Astrocyte (in vitro differentiated cells and primary cell): ENCODE measurements around the gene COL27A1. TPM values are rescaled to one million over a fixed set of nuclear protein-coding genes. Genes with fewer than 3 reads are reported as not detected.

Experiments
- DNase-seq: peaks from one replicate; pipeline ENCODE4 v3.0.0-alpha.2; 2010; ENCODE audit warnings: low read depth
- FAIRE-seq: peaks from 2 replicates; lab custom pipeline; 2011; peaks lifted over from hg19 to GRCh38; lab: Jason Lieb, UNC
- H2AFZ ChIP-seq: 2 replicates; pipeline ENCODE4 v1.6.0; 2012; ENCODE audit warnings: low read depth, low read length, inconsistent platforms
- H3K27ac ChIP-seq: 2 replicates; pipeline ENCODE4 v1.5.1; 2011; ENCODE audit warnings: low read depth, low read length, inconsistent platforms
- H3K27me3 ChIP-seq: 2 replicates; pipeline ENCODE4 v1.6.0; 2011; ENCODE audit warnings: low read length, inconsistent platforms; ENCODE audit not compliant: insufficient read depth
- H3K36me3 ChIP-seq: 2 replicates; pipeline ENCODE4 v1.5.1; 2011; ENCODE audit warnings: low read length, inconsistent platforms; ENCODE audit not compliant: insufficient read depth
- H3K4me1 ChIP-seq: 2 replicates; pipeline ENCODE4 v1.5.1; 2011; ENCODE audit warnings: low read length, inconsistent platforms; ENCODE audit not compliant: insufficient read depth
- H3K4me2 ChIP-seq: 2 replicates; pipeline ENCODE4 v1.6.0; 2012; ENCODE audit warnings: low read length, inconsistent platforms
- H3K4me3 ChIP-seq: 2 replicates; pipeline ENCODE4 v1.5.1; 2011; ENCODE audit warnings: low read depth, mild to moderate bottlenecking, low read length, inconsistent platforms; ENCODE audit not compliant: insufficient read depth
- H3K79me2 ChIP-seq: 2 replicates; pipeline ENCODE4 v1.6.0; 2012; ENCODE audit warnings: mild to moderate bottlenecking, low read length, inconsistent platforms; ENCODE audit not compliant: insufficient read depth
- H3K9ac ChIP-seq: 2 replicates; pipeline ENCODE4 v1.6.0; 2012; ENCODE audit warnings: mild to moderate bottlenecking, low read length, inconsistent platforms
- H3K9me3 ChIP-seq: 2 replicates; pipeline ENCODE4 v1.5.1; 2012; ENCODE audit warnings: low read depth, mild to moderate bottlenecking, low read length, inconsistent platforms; ENCODE audit not compliant: insufficient read depth
- H4K20me1 ChIP-seq: 2 replicates; pipeline ENCODE4 v1.6.0; 2012; ENCODE audit warnings: low read length, inconsistent platforms; ENCODE audit not compliant: insufficient read depth
- H3K27ac Mint-ChIP-seq: one replicate; pipeline ENCODE4 v1.8.0; 2021; ENCODE audit warnings: mild to moderate bottlenecking, mixed read lengths; ENCODE audit not compliant: unreplicated experiment
- H3K27me3 Mint-ChIP-seq: one replicate; pipeline ENCODE4 v1.8.0; 2021; ENCODE audit warnings: low read depth, mixed read lengths; ENCODE audit not compliant: unreplicated experiment
- H3K36me3 Mint-ChIP-seq: one replicate; pipeline ENCODE4 v1.8.0; 2021; ENCODE audit warnings: low read depth, mixed read lengths; ENCODE audit not compliant: unreplicated experiment
- H3K4me1 Mint-ChIP-seq: one replicate; pipeline ENCODE4 v1.8.0; 2021; ENCODE audit warnings: low read depth, mixed read lengths; ENCODE audit not compliant: unreplicated experiment
- H3K4me3 Mint-ChIP-seq: one replicate; pipeline ENCODE4 v1.8.0; 2021; ENCODE audit warnings: mild to moderate bottlenecking, moderate library complexity, mixed read lengths; ENCODE audit not compliant: unreplicated experiment
- H3K9me3 Mint-ChIP-seq: one replicate; pipeline ENCODE4 v1.8.0; 2021; ENCODE audit warnings: mild to moderate bottlenecking, mixed read lengths; ENCODE audit not compliant: unreplicated experiment
- EZH2 ChIP-seq: IDR thresholded peaks from 2 replicates; pipeline ENCODE4 v1.6.1; 2012; ENCODE audit warnings: mild to moderate bottlenecking, low read length, inconsistent platforms; ENCODE audit not compliant: insufficient read depth
- total RNA-seq: library from RNA; stranded (reverse); gene quantifications from 2 replicates; pipeline ENCODE4 v1.2.1, GENCODE V29; 2021
- TF ChIP-seq, protein P1 (sequence below): IDR thresholded peaks from 2 replicates; pipeline ENCODE4 v1.5.1; 2011; ENCODE audit warnings: low read depth, mild to moderate bottlenecking, inconsistent platforms, low read length, moderate library complexity; ENCODE audit not compliant: insufficient read depth

The COL27A1 gene
- total RNA-seq, 1 donor from 2014 or later = 31.2 TPM

DNA sequence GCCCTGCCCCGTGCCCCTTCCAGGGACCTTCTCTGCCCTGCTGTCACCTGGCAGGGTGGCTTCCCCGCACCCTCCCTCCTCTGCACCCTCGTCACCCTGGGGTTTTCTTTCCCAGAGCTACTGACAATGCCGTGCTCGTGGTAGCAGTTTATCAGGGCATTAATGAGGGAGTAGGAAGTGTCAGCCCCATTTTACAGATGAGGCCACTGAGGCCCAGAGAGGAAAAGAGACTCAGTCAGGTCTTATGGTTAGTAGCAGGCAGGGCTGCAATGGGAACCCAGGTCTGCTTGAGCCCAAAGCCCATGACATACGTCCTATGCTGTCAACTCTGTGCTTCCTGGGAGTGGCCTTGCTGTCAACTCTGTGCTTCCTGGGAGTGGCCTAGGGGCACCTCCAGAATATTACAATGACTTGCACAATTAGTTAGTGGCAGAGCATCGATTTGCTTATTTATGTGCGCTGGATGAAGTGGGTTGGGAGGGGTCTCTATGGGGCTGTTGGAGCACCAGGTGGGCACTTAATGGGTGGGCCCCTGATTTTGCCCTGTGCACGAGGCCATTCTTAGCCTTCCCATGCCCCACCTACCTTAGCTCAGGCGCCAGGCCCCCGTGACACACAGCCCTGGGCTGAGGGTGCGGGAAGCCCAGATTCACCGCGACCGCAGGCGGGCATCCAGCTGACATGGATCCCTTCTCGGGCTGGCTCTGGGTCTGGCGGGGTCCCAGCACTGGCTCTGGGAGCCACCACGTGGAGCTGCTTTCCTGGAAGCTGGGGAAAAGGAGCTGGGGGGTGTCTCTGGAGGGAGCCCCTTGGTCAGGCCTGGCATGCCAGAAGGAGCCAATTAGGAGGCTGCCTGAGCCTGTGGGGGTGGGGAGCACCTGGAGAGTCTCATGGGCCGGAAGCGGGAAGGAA is 85.6 kb downstream of the COL27A1 start:
- Histone ChIP-seq H3K27ac (no peak overlapping the region), H3K4me3 (no peak overlapping the region), H3K9ac (no peak overlapping the region), H3K79me2 (no peaks in the 10 kb centered on the region), H3K9me3 (no peaks in the 10 kb centered on the region), H3K4me2 (no peak overlapping the region), H3K27me3 (no peaks in the 10 kb centered on the region), H4K20me1 (no peaks in the 10 kb centered on the region), H2AFZ (no peak overlapping the region), H3K36me3 (no peaks in the 10 kb centered on the region), H3K4me1 (peaks cover 19% of the 10 kb centered on the region)
- no peak for TF ChIP-seq EZH2
- TF ChIP-seq, protein P1, sequence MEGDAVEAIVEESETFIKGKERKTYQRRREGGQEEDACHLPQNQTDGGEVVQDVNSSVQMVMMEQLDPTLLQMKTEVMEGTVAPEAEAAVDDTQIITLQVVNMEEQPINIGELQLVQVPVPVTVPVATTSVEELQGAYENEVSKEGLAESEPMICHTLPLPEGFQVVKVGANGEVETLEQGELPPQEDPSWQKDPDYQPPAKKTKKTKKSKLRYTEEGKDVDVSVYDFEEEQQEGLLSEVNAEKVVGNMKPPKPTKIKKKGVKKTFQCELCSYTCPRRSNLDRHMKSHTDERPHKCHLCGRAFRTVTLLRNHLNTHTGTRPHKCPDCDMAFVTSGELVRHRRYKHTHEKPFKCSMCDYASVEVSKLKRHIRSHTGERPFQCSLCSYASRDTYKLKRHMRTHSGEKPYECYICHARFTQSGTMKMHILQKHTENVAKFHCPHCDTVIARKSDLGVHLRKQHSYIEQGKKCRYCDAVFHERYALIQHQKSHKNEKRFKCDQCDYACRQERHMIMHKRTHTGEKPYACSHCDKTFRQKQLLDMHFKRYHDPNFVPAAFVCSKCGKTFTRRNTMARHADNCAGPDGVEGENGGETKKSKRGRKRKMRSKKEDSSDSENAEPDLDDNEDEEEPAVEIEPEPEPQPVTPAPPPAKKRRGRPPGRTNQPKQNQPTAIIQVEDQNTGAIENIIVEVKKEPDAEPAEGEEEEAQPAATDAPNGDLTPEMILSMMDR = no peak
- H3K27me3 Mint-ChIP-seq = peaks cover 16% of the 10 kb centered on the region
- no peak for FAIRE-seq
- DNase-seq = no peak
- peaks cover 26% of the 10 kb centered on the region for H3K36me3 Mint-ChIP-seq
- no peaks in the 10 kb centered on the region for H3K9me3 Mint-ChIP-seq
- H3K27ac Mint-ChIP-seq = no peak overlapping the region
- H3K4me1 Mint-ChIP-seq = no peaks in the 10 kb centered on the region
- no peak overlapping the region for H3K4me3 Mint-ChIP-seq

GRCh38 chr9:114242837-114243236 is 87.5 kb downstream of the COL27A1 start:
- Histone ChIP-seq H3K9ac (no peak overlapping the region), H3K4me1 (peaks cover 19% of the 10 kb centered on the region), H3K4me2 (no peak overlapping the region), H3K79me2 (no peaks in the 10 kb centered on the region), H3K27me3 (no peaks in the 10 kb centered on the region), H2AFZ (no peak overlapping the region), H3K4me3 (no peak overlapping the region), H4K20me1 (no peaks in the 10 kb centered on the region), H3K36me3 (no peaks in the 10 kb centered on the region), H3K27ac (no peak overlapping the region), H3K9me3 (no peaks in the 10 kb centered on the region)
- Mint-ChIP-seq H3K27me3 (peaks cover 7% of the 10 kb centered on the region), H3K36me3 (peaks cover 18% of the 10 kb centered on the region), H3K27ac (no peak overlapping the region), H3K4me1 (no peaks in the 10 kb centered on the region), H3K4me3 (no peak overlapping the region), H3K9me3 (no peaks in the 10 kb centered on the region)
- FAIRE-seq (no peak), DNase-seq (no peak)
- no peak for TF ChIP-seq EZH2
- TF ChIP-seq, protein P1 = no peak

DNA sequence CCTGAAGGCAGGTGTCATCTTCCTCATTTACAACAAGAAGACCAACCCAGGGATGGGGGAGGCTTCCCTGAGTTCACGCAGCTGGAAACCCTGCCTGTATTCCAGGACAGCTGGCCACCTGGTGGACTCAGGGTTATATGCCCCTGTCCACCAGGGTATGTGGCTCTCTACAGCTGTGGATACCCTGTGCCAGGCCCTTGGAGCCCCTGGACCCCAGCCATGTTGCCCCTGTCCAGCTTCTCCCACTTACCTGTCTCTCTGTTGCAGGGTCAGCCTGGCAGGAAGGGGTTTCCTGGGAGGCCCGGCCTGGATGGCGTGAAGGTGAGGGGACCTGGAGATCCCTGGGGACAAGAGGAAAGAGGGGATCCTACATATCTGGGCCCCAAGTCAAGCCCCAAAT is 87.9 kb downstream of the COL27A1 start:
- DNase-seq (no peak), FAIRE-seq (no peak)
- Histone ChIP-seq H3K9me3 (no peaks in the 10 kb centered on the region), H3K27ac (no peak overlapping the region), H3K4me1 (peaks cover 18% of the 10 kb centered on the region), H3K79me2 (no peaks in the 10 kb centered on the region), H3K27me3 (no peaks in the 10 kb centered on the region), H2AFZ (no peak overlapping the region), H3K9ac (no peak overlapping the region), H3K4me2 (no peak overlapping the region), H4K20me1 (no peaks in the 10 kb centered on the region), H3K36me3 (no peaks in the 10 kb centered on the region), H3K4me3 (no peak overlapping the region)
- H3K4me1 Mint-ChIP-seq = no peaks in the 10 kb centered on the region
- H3K9me3 Mint-ChIP-seq = no peaks in the 10 kb centered on the region
- TF ChIP-seq, protein P1 = no peak
- TF ChIP-seq EZH2 = no peak
- peaks cover 4% of the 10 kb centered on the region for H3K27me3 Mint-ChIP-seq
- H3K27ac Mint-ChIP-seq = peak overlapping the region; percentile 62
- H3K36me3 Mint-ChIP-seq = peaks cover 18% of the 10 kb centered on the region
- no peak overlapping the region for H3K4me3 Mint-ChIP-seq
